ENCODE data around the gene CPVL. TPM values are rescaled to one million over a fixed set of nuclear protein-coding genes. Genes with fewer than 3 reads are reported as not detected.

The CPVL gene
- total and polyA plus RNA-seq, 2 of the 8 experiments (the other 6 are each of a cell fraction or from before 2014, with no cell fraction given) = 40.0 to 55.0 TPM

DNA sequence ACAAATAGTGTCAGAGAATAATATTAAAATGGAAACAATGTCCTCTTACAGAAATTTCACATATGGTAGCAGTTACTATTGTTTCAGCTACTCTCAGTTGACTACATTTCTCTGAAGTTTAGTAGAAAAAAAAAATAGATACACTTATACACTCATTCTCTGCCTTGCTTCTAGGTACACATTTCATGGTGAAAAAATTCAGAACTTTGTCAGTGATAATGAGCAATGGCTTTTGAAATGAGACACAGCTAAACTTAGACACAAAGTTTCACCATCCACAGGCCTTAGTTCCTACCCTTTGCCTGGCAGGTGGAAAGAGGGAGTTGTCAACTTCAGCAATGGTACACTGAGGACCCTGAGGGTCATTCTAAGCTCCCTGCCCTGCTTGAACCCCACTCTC is 69.2 kb downstream of the CPVL start:
- Histone ChIP-seq H3K79me2 (ENCODE audit: control insufficient read depth in 1 of 2, insufficient read depth in 2 of 2, low read length in 2 of 2) (no peaks in the 10 kb centered on the region), H3K4ac (replicated peaks; ENCODE audit: insufficient read length, low read depth, low read length) (no peak overlapping the region), H2BK15ac (ENCODE audit: low read length) (no peak overlapping the region), H3K79me1 (ENCODE audit: low read depth, low read length) (no peaks in the 10 kb centered on the region), H3K9me3 (ENCODE audit: insufficient read depth in 2 of 2, low read depth in 1 of 2, low read length in 1 of 2) (no peaks in the 10 kb centered on the region), H3K14ac (ENCODE audit: insufficient read length) (no peak overlapping the region), H2BK20ac (ENCODE audit: low read length) (no peak overlapping the region), H3K23ac (ENCODE audit: insufficient read length) (no peak overlapping the region), H3K56ac (replicated peaks; ENCODE audit: insufficient read length, low read depth, low read length) (no peak overlapping the region), H3K18ac (ENCODE audit: extremely low read depth, low read length) (no peak overlapping the region), H4K8ac (ENCODE audit: extremely low read depth, insufficient read depth, low read length) (no peak overlapping the region), H3K9ac (replicated peaks in 1 of 4; ENCODE audit: extremely low read depth in 1 of 4, low read depth in 3 of 4, low read length in 3 of 4) (no peak overlapping the region), H3K27ac (ENCODE audit: low read depth, low read length) (no peak overlapping the region), H4K20me1 (replicated peaks in 1 of 2; ENCODE audit: control insufficient read depth in 1 of 2, insufficient read depth in 2 of 2, low read length in 2 of 2) (no peaks in the 10 kb centered on the region), H3K23me2 (ENCODE audit: low read depth, low read length) (no peaks in the 10 kb centered on the region), H3K4me3 (ENCODE audit: extremely low read depth in 1 of 4, insufficient read depth in 2 of 4, low read depth in 3 of 4, low read length in 4 of 4) (no peak overlapping the region), H4K91ac (replicated peaks; ENCODE audit: insufficient read length, low read length) (no peak overlapping the region), H2BK120ac (replicated peaks; ENCODE audit: low read depth, low read length) (no peak overlapping the region), H3K4me1 (replicated peaks in 1 of 4; ENCODE audit: control insufficient read depth in 3 of 4, insufficient read depth in 4 of 4, low read length in 3 of 4) (no peaks in the 10 kb centered on the region), H3K27me3 (replicated peaks in 1 of 4; ENCODE audit: control insufficient read depth in 3 of 4, extremely low read depth in 1 of 4, insufficient read depth in 3 of 4, low read length in 3 of 4) (no peaks in the 10 kb centered on the region), H2AK5ac (ENCODE audit: low read depth, low read length) (no peak overlapping the region), H2AFZ (ENCODE audit: low read length) (no peak overlapping the region), H2BK5ac (ENCODE audit: low read depth, low read length) (no peak overlapping the region), H3K36me3 (ENCODE audit: control insufficient read depth in 2 of 4, insufficient read depth in 4 of 4, low read length in 3 of 4) (no peaks in the 10 kb centered on the region), H3K4me2 (ENCODE audit: insufficient read depth in 1 of 2, low read depth in 2 of 2, low read length in 2 of 2) (no peak overlapping the region), H4K5ac (ENCODE audit: insufficient read length, low read depth, low read length) (no peak overlapping the region), H2BK12ac (ENCODE audit: low read depth, low read length) (no peak overlapping the region)
- CTCF ChIA-PET (ENCODE audit: partially characterized antibody) = interaction anchor here (0.7 to 3.2 kb wide), 13 partner anchors 11 to 331 kb away, joined by 3 to 14 read pairs (median 4); partner anchors contain the start of gene TRIL
- POLR2A ChIA-PET (ENCODE audit: partially characterized antibody) = interaction anchor here (1.0 kb wide), 1 partner anchor 101 kb away, joined by 3 read pairs; no protein-coding TSS in a partner anchor
- FAIRE-seq (no peak), DNase-seq (ENCODE audit: low read depth in 1 of 2, low spot score in 2 of 2) (no peak)
- no peak for TF ChIP-seq TAF7 (optimal IDR thresholded peaks at IDR 0.05; ENCODE audit: borderline replicate concordance, low read depth, low read length)
- TF ChIP-seq CTCF (IDR thresholded peaks at IDR 0.05; ENCODE audit: control extremely low read depth in 1 of 3, insufficient read depth in 1 of 3, low read depth in 1 of 3, low read length in 3 of 3) = no peak
- no peak for TF ChIP-seq FOSL1 (IDR thresholded peaks at IDR 0.05; ENCODE audit: insufficient read depth, low read depth, low read length)
- no peak for TF ChIP-seq SIRT6 (IDR thresholded peaks at IDR 0.05; ENCODE audit: low read length)
- no peak for TF ChIP-seq CEBPB (IDR thresholded peaks at IDR 0.05; ENCODE audit: low read depth, low read length)
- TF ChIP-seq ATF2 (IDR thresholded peaks at IDR 0.05; ENCODE audit: low read length) = no peak
- no peak for TF ChIP-seq MAFK (IDR thresholded peaks at IDR 0.05; ENCODE audit: low read depth, low read length)
- no peak for TF ChIP-seq NANOG (IDR thresholded peaks at IDR 0.05; ENCODE audit: insufficient read depth, low read depth, low read length, poor library complexity, severe bottlenecking)
- TF ChIP-seq SUZ12 (IDR thresholded peaks at IDR 0.05; ENCODE audit: low read length) = no peak
- no peak for TF ChIP-seq RFX5 (IDR thresholded peaks at IDR 0.05; ENCODE audit: borderline replicate concordance, low read depth, low read length)
- no peak for TF ChIP-seq POLR2AphosphoS5 (IDR thresholded peaks at IDR 0.05; ENCODE audit: low read depth, low read length)

Data from H1 (cell line).